Measurements from ENCODE around the gene DRC7. TPM values are rescaled to one million over a fixed set of nuclear protein-coding genes. Genes with fewer than 3 reads are reported as not detected.

Gene DRC7
- total RNA-seq, 2 donors from 2014 or later, result 1.6 to 1.8 TPM

DNA sequence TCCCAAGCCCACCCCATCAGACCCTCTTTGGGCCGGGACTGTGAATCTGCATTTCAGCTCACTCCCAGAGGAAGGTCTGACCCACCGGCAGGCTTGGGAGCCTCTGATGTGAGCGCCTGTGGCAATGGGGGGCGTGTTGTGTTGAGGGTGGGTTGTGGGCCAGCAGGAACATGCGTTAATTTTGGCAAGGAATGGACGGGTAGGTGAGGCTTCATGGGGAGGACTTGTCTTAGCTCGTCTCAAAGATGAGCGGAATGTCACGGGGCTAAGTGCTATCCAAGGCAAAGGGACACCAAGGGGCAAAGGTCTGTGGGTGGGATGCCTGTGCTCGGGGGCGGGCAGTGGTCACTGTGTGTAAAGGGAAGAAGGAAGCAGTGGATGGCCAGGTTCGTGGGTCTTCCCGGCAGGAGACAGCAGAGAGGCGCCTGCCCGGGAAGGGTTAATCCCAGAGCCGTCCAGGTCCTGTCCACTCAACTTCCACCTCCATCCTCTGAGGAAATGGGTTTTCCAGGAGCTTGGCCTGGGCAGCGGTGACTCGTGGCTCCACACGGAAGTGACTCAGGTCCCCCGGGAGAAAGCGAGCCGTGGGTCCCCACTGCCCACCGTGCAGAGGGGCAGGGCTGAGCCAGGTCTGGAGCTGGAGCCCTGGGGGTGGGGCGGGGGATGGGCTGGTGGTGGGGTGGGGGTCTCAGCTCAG is 48.8 kb upstream of the DRC7 start:
- Histone ChIP-seq H3K36me3 (ENCODE audit: control insufficient read depth, insufficient read depth, low read length) (no peaks in the 10 kb centered on the region), H3K27me3 (ENCODE audit: control insufficient read depth, insufficient read depth, low read length, poor library complexity, severe bottlenecking) (no peaks in the 10 kb centered on the region), H3K4me1 (ENCODE audit: control insufficient read depth, insufficient read depth, low read length) (no peaks in the 10 kb centered on the region), H3K4me3 (ENCODE audit: low read length) (no peak overlapping the region), H3K9me3 (ENCODE audit: control insufficient read depth, low read length) (no peaks in the 10 kb centered on the region), H3K27ac (ENCODE audit: low read depth, low read length) (no peak overlapping the region), H3K9ac (ENCODE audit: extremely low read depth, low read length, poor library complexity, severe bottlenecking) (no peak overlapping the region)
- no peaks in the 10 kb centered on the region for H3K9me3 Mint-ChIP-seq
- H3K4me1 Mint-ChIP-seq, result no peaks in the 10 kb centered on the region
- H3K4me3 Mint-ChIP-seq, result no peak overlapping the region
- H3K36me3 Mint-ChIP-seq (ENCODE audit: low read depth), result no peaks in the 10 kb centered on the region
- TF ChIP-seq, protein P1, sequence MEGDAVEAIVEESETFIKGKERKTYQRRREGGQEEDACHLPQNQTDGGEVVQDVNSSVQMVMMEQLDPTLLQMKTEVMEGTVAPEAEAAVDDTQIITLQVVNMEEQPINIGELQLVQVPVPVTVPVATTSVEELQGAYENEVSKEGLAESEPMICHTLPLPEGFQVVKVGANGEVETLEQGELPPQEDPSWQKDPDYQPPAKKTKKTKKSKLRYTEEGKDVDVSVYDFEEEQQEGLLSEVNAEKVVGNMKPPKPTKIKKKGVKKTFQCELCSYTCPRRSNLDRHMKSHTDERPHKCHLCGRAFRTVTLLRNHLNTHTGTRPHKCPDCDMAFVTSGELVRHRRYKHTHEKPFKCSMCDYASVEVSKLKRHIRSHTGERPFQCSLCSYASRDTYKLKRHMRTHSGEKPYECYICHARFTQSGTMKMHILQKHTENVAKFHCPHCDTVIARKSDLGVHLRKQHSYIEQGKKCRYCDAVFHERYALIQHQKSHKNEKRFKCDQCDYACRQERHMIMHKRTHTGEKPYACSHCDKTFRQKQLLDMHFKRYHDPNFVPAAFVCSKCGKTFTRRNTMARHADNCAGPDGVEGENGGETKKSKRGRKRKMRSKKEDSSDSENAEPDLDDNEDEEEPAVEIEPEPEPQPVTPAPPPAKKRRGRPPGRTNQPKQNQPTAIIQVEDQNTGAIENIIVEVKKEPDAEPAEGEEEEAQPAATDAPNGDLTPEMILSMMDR (conservative IDR thresholded peaks at IDR 0.05), result no peak
- DNase-seq, result no peak
- WGBS, 2 experiments (ENCODE audit: insufficient coverage in 1 of 2, insufficient read length in 1 of 2), result 80 to 84% methylated on average over 6 to 23 of the region's 24 CpGs
- H3K27me3 Mint-ChIP-seq (ENCODE audit: insufficient read depth), result peaks cover 1% of the 10 kb centered on the region
- H3K27ac Mint-ChIP-seq, result no peak overlapping the region

- Histone ChIP-seq H3K27ac (ENCODE audit: low read depth, low read length) (no peak overlapping the region), H3K9me3 (ENCODE audit: control insufficient read depth, low read length) (no peaks in the 10 kb centered on the region), H3K4me1 (ENCODE audit: control insufficient read depth, insufficient read depth, low read length) (no peaks in the 10 kb centered on the region), H3K9ac (ENCODE audit: extremely low read depth, low read length, poor library complexity, severe bottlenecking) (no peak overlapping the region), H3K4me3 (ENCODE audit: low read length) (no peak overlapping the region), H3K36me3 (ENCODE audit: control insufficient read depth, insufficient read depth, low read length) (no peaks in the 10 kb centered on the region), H3K27me3 (ENCODE audit: control insufficient read depth, insufficient read depth, low read length, poor library complexity, severe bottlenecking) (no peaks in the 10 kb centered on the region)
- H3K4me1 Mint-ChIP-seq, result peaks cover 6% of the 10 kb centered on the region
- DNase-seq, result no peak
- no peaks in the 10 kb centered on the region for H3K27me3 Mint-ChIP-seq (ENCODE audit: insufficient read depth)
- H3K36me3 Mint-ChIP-seq (ENCODE audit: low read depth), result no peaks in the 10 kb centered on the region
- no peak overlapping the region for H3K27ac Mint-ChIP-seq
- 89 to 94% methylated on average over 7 to 13 of the region's 14 CpGs for WGBS, 2 experiments (ENCODE audit: insufficient coverage in 1 of 2, insufficient read length in 1 of 2)
- H3K4me3 Mint-ChIP-seq, result no peak overlapping the region
- no peaks in the 10 kb centered on the region for H3K9me3 Mint-ChIP-seq
- TF ChIP-seq, protein P1 (conservative IDR thresholded peaks at IDR 0.05), result no peak
Measured at GRCh38 chr16:57646388-57647039, 48.1 kb upstream of the DRC7 start.

GRCh38 chr16:57647136-57647875 is 47.3 kb upstream of the DRC7 start:
- no peak overlapping the region for H3K4me3 ChIP-seq (ENCODE audit: low read length)
- no peaks in the 10 kb centered on the region for H3K27me3 ChIP-seq (ENCODE audit: control insufficient read depth, insufficient read depth, low read length, poor library complexity, severe bottlenecking)
- Mint-ChIP-seq H3K9me3 (no peaks in the 10 kb centered on the region), H3K27me3 (ENCODE audit: insufficient read depth) (no peaks in the 10 kb centered on the region), H3K4me1 (peaks cover 6% of the 10 kb centered on the region), H3K27ac (no peak overlapping the region), H3K36me3 (ENCODE audit: low read depth) (no peaks in the 10 kb centered on the region), H3K4me3 (no peak overlapping the region)
- H3K36me3 ChIP-seq (ENCODE audit: control insufficient read depth, insufficient read depth, low read length), result no peaks in the 10 kb centered on the region
- no peak overlapping the region for H3K9ac ChIP-seq (ENCODE audit: extremely low read depth, low read length, poor library complexity, severe bottlenecking)
- WGBS, 2 experiments (ENCODE audit: insufficient coverage in 1 of 2, insufficient read length in 1 of 2), result 87 to 97% methylated on average over 5 to 10 of the region's 10 CpGs
- DNase-seq, result no peak
- H3K9me3 ChIP-seq (ENCODE audit: control insufficient read depth, low read length), result no peaks in the 10 kb centered on the region
- H3K4me1 ChIP-seq (ENCODE audit: control insufficient read depth, insufficient read depth, low read length), result no peaks in the 10 kb centered on the region
- H3K27ac ChIP-seq (ENCODE audit: low read depth, low read length), result no peak overlapping the region
- TF ChIP-seq, protein P1 (conservative IDR thresholded peaks at IDR 0.05), result no peak
